GM21515 (cell line): ENCODE results near the gene KIF3B.
"Not testable (repeated sequence)": the region's sequence is repeated elsewhere in the genome, so short reads cannot be mapped to it uniquely, and the experiment has no call there.

Experiments
- ATAC-seq: cut with Tn5 transposase; IDR thresholded peaks from one replicate; pipeline ENCODE4 v1.9.1; 2021; ENCODE audit not compliant: unreplicated experiment

KIF3B gene

DNA sequence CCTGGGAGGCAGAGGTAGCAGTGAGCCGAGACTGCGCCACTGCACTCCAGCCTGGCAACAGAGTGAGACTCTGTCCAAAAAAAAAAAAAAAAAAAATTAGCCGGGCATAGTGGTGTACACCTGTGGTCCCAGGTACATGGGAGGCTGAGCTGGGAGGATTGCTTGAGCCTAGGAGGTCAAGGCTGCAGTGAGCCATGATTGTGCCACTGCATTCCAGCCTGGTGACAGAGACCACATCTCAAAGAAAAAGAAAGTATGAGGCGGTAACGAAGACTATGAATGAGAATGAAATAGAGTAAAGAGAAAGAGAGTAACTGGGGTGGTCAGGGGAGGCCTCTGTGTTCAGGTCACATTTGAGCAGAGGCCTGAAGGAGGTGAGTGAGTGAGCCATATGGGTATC is 31.2 kb upstream of the KIF3B start:
- ATAC-seq, result not testable (repeated sequence)

DNA sequence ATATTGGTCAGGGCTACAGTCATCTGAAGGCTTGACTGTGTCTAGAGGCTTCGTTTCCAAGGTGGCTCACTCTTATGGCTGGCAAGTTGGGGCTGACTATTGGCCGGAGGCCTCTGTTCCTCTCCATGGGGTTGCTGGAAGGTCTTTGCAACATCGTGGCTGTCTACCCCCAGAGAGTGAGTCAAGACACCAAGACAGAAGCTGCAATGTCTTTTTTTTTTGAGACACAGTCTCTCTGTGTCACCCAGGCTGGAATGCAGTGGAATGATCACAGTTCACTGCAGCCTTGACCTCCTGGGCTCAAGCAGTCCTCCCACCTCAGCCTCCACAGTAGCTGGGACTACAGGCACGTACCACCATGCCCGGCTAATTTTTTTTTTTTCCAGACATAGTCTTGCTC is 29.4 kb upstream of the KIF3B start:
- no peak for ATAC-seq

DNA sequence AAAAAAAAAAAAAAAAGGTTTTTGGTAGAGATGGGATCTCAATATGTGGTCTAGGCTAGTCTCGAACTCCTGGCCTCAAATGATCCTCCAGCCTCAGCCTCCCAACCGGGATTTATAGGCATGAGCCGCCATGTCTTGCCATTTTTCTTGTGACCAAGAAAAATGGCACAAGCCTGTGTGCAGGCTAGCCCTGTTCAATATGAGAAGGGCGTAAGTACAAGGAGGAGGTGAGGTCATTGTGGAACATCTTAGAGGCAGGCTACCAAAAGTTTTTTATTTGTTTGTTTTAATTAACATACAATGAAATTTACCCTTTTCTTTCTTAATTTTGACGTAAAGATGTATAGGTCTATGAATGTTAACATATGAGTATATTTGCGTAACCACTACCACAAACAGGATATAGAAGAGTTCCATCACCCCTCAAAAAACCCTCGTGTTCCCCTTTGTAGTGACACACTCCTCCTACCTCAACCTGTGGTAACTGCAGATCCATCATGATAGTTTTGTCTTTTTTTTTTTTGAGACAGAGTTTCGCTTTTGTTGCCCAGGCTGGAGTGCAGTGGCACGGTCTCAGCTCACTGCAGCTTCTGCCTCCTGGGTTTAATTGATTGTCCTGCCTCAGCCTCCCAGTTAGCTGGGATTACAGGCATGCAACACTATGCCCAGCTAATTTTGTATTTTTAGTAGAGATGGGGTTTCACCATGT is 28.3 kb upstream of the KIF3B start:
- no peak for ATAC-seq

DNA sequence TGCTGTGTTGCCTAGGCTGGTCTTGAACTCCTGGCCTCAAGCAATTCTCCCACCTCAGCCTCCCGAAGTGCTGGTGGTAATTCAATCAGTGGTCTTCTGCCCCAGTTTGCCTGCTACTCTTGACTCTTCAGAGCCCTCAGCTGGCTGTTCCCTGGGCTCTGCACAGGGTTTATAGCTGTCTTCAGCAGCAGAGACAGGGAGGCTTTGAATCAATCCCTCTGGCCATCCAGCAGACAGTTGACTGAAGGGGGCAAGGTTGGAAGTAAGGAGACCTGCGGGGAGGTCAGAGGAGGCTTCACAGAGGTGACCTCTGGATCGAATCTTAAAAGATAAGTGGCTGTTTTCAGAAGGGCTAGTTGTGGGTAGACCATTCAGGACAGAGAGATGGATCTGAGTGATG is 26.0 kb upstream of the KIF3B start:
- ATAC-seq, result no peak

DNA sequence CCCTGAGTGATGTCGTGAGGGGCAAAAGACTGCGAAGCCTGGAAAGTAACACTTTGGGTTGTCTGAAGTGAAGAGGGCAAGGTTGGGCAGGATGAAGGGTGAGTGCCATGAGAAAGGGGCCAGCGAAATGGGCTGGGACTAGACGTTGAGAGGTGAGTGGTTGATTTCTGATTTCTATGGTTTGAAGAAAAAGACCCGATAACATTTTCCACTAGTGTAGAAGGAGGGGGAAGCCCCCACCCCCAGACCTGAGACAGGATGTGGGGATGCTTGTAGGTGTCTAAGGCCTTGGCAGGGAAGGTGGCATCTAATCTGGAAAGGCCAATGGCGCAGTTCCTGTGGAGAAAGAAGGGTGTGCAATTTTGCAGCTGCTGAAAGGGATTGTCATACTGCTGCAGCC is 25.3 kb upstream of the KIF3B start:
- no peak for ATAC-seq

DNA sequence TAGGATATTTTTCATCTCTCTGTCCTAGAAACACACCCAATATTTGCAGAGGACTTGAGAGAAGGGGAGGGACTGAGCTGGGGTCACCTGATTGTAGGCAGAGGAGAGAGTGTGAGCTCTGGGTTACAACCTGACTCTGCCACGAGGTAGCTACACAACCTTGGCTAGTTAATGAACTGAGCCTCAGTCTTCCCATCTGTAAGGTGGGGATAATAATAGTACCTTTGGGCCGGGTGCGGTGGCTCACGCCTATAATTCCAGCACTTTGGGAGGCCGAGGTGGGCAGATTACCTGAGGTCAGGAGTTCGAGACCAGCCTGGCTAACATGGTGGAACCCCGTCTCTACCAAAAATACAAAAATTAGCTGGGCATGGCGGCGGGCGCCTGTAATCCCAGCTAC is 16.5 kb upstream of the KIF3B start:
- not testable (repeated sequence) for ATAC-seq

DNA sequence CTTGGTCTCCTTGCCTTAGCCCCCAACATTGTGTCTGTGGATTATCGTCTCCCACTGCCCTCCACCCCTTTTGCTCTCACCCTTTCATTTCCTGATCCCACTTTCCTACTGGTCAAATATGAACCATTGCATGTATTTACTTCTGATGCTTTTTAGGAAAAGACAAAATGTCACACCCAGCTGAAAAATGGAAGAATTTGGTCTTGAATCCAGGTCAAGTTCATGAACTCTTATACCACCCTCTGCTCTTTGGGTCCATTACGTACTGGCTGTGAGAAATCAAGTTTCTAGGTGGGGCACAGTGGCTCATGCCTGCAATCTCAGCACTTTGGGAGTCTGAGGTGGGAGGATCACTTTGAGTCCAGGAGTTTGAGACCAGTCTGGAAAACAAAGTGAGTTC is 15.8 kb upstream of the KIF3B start:
- ATAC-seq, result no peak

DNA sequence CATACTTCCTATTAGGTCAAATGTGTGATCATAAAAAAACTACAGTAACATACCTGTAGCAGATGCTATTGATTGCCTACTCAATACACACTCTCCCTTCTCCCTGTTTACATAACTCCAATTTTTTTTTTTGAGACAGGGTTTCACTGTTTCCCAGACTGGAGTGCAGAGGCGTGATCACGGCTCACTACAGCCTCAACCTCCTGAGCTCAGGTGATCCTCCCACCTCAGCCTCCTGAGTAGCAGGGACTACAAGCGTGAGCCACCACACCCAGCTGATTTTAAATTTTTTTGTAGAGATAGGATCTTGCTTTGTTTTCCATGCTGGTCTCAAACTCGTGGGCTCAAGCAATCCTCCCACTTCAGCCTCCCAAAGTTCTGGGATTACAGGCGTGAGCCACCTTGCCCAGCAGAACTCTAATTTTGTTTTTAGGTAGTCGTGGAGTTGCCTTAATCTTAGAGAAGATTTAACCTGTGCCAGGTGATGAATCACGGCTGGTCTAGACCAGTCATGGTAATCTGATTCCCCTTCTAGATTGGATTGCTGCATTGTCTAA is 14.0 kb upstream of the KIF3B start:
- ATAC-seq, result no peak

DNA sequence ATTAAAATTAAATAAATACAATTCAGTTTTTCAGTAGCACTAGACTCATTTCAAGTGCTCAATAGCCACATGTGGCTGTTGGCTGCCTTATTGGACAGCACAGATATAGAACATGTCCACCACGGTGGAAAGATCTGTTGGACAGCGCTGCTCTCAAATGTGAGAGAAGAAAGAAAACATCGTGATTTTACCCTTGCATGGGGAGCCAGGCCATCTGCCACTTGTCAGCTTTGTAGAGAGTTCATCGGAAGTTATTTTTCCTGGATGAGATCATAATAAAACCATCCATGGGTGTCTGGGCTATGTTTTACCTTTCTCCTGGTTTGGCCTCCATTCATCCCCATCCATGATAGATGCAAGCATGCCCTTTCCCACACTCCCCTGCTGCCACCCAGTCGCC is 5.8 kb upstream of the KIF3B start:
- no peak for ATAC-seq

DNA sequence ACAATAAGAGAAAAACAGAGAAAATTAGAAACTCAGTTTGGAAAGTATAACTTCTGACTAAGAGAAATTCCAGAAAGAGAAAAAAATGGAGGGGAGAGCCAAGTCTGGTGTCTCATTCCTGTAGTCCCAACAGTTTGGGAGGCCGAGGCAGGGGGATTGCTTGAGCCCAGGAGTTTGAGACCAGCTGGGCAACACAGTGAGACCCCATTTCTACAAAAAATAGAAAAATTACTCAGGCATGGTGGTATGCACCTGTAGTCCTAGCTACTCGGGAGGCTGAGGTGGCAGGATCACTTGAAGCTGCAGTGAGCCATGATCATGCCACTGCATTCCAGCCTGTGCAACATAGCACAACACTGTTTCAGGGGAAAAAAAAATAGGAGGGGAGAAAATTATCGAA is 3.1 kb upstream of the KIF3B start:
- no peak for ATAC-seq

DNA sequence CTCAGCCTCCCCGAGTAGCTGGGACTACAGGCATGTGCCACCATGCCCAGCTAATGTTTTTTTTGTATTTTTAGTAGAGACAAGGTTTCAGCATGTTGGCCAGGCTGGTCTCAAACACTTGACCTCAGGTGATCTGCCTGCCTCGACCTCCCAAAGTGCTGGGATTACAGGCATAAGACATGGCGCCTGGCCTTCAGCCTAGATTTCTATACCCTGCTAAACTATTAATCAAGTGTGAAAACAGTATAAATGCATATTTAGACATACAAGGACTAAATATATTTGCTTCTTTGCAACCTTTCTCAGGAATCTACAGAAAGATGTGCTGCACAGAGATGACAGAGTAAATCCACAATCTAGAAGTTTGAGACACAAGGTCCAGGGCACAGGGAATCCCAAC is 2.3 kb upstream of the KIF3B start:
- not testable (repeated sequence) for ATAC-seq

DNA sequence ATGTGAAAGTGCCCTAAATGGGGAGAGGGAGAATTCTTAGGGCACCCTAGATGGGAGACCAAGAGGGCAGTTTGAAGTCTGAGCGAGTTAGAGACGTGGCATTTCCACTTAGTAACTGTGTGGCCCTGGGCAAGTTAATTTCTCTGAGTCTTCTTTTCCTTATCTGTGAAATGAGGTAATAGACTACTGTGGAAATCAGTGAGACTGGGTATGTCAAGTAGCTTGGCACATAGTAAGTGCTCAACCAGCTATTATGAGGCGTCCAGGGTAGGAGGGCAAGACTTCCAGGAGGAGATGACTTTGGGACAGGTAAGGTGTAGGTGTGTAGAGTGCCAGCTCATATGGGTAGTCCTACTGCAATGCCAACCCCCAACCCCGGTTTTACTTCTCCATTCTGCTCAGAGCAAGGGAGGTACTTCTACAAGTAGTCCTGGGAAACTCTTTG is 770 bp downstream of the KIF3B start:
- ATAC-seq, result peak; percentile 50

DNA sequence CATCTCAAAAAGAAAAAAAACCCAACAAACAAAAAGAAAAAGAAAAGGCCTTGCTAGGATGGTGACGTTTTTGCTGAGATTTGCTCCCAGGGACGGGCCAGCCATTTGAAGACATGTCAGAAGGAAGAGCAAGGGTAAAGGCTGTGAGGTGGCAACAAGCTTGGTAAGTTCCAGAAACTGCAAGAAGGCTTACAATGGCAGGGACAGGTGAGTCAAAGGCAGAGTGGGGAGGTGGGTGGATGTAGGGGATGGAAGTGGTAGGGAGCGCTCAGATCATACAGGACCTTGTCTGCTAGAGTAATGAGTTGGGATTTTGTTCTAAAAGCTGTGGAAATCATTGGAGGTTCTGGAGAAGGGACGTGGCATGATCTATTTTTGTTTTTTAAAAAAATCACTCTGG is 4.3 kb downstream of the KIF3B start:
- no peak for ATAC-seq

DNA sequence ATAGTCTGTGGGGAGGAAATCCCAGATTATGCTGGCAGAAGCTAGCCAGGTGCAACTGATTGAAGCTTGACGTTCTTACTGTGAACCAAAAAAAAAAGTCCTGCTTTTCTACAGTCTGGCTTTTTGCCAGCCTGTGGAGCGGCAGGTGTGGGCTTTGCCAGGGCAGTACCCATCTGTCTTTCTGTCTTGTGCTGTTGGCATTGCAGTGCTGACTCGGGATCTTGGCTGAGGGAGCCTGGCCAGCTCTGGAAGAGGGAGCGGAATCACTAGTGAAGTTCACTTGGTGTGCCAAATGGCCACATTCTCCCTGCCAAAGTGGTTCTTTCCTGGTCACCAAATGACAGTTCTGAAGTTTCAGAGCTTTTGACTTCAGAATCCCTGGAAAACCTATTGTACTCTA is 5.0 kb downstream of the KIF3B start:
- no peak for ATAC-seq

DNA sequence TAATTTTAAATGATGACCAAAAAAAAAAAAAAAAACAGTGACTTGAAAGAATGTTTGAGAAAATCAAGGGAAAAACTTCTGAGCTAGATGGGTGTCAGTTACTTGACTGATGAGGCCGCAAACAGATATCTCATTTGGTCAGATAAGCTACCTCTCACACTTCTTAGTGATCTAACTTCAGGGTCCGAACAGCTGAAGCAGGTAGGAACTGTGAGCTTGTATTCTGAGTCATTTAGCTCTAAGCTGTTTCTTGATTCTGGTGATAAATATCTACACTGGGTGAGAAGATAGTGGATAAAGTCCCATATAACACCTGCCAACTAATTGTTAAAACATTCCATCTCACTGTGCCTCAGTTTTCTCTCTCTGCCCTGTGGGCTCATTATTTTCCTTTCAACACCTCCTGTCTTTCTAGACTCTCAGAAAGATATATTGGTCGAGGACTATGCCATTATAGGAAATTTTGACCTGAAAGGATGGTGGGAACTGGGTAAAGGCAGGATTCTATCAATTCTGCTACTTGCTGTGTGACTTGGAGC is 7.7 kb downstream of the KIF3B start:
- ATAC-seq, result no peak

DNA sequence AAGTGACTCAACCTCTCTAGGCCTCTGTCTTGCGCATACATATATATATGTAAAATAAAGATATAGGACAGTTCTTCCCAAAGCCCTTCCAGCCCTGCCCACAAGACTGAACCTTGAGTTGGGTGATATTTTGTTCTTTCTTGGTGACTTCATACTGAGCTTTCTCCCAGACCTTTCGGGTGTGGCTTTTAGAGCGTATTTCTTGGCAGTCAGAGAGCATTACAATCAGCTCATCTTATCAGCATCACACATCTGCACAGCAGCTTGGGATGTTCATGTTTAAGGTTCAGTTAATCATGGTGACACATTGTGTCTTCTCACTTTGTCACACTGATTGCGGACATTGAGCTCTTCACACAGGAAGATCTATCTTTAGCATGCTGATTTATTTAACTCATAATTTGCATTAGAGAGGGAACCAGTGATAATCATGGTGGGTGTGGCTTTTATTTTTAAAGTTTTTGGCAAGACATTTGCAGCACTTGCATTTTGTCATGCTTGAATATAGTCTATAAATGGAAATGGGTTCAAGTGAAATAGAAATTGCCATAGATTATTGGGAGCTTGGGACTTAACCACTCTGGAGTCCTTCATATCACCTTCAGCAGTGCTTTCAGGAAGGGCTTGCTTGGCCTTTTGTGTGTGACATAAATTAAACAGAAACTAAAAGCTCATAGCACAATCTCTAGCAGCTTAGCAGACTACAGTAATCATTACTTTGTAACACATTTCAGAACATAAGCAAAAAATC is 8.3 kb downstream of the KIF3B start:
- ATAC-seq, result no peak

DNA sequence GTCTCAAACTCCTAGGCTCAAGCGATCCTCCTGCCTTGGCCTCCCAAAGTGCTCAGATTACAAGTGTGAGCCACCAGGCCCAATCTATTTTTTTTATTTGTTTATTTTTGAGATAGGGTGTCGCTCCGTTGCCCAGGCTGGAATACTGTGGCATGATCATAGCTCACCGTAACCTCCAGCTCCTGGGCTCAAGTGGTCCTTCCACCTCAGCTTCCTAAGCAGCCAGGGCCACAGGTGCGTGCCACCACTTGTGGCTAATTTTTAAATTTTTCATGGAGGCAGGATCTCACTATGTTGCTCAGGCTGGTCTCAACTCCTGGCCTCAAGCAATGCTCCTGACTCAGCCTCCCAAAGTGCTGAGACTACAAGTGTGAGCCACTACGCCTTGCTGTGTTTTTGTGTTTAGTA is 9.8 kb downstream of the KIF3B start:
- ATAC-seq, result no peak

DNA sequence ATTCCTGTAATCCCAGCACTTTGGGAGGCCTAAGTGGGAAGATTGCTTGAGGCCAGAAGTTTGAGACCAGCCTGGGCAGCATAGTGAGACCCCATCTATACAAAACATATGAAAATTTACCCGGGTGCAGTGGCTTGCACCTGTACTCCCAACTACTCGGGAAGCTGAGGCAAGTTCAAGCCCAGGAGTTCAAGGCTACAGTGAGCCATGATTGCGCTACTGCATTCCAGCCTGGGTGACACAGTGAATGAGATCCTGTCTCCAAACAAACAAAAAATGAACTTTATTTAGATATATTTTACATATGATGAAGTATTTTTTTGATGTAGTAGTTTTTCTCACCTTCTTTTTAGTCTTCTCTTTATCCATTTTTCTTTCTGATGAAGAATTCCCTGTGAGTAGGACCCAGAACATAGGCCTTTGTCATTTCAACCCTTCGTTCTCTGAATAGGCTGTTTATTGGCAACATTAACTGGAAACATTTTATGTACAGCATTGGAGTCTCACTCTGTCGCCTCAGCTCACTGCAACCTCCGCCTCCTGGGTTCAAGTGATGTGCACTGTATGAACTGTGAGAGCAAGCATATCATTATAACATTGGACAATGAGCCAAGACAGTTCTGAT is 10.9 kb downstream of the KIF3B start:
- no peak for ATAC-seq

DNA sequence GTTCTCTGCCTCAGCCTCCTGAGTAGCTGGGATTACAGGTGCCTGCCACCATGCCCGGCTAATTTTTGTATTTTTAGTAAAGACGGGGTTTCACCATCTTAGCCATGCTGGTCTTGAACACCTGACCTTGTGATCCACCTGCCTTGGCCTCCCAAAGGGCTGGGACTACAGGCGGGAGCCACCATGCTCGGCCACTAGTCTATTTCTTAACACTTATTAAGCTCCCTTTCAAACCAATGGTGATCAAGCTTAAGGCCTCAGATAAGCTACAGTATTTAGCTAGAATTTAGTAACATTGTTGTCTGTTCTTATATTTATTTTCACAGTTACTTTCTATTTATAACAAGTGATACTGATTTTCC is 11.8 kb downstream of the KIF3B start:
- ATAC-seq, result not testable (repeated sequence)

DNA sequence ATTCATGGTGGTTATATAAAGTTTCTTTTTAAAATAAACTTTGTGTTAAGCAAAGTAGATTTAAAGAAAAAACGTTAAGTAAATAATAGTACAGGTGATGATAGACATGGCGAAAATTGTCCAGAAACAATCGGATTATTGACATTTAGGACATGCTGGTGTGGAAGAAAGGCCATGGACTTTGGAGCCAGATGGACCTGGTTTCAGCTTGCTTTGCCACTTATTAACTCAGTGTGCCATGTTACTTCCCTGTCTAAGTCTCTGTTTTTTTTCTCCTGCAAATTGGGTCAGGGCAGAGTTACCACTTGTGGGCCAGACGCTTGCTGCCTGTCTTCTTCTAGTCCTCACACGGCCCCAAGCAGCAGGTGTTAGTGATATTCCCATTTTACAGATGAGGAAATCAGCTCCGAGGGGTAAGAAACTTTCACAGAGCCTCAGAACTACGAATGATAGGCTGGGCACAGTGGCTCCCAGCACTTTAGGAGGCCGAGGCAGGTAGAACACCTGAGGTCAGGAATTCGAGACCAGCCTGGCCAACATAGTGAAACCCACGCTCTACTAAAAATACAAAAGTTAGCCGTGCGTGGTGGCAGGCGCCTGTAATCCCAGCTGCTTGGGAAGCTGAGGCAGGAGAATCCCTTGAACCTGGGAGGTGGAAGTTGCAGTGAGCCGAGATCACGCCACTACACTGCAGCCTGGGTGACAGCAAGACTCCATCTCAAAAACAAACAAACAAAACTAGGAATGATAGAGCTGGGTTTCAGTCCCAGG is 12.4 kb downstream of the KIF3B start:
- no peak for ATAC-seq

DNA sequence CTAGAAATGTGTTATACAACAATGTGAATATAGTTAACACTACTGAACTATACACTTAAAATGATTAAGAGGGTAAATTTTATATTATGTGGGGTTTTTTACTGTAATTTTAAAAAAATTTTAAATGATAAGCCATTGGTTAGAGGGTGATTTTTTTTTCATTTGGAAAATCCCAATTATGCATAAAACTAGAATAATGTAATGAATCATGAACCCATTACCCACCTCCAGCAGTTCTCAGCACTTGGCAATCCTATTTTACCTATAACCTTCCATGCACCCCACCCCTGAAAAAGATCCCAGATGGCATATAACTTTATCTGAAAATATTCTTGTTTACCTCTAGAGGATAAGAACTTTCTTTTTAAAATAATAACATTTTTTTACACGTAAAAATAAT is 13.7 kb downstream of the KIF3B start:
- ATAC-seq, result no peak
